Neural cell (in vitro differentiated cells): ENCODE data around the gene PACS1.

Experiments used
- EP300 ChIP-seq: fragments of 450-650 bp; conservative IDR thresholded peaks from 2 replicates; pipeline ENCODE4 v1.6.1; 2014; ENCODE audit warnings: antibody characterized with exemption, mild to moderate bottlenecking, moderate library complexity; ENCODE audit not compliant: poor library complexity, severe bottlenecking
- POLR2AphosphoS5 ChIP-seq: IDR thresholded peaks from 2 replicates; pipeline ENCODE4 v1.6.1; 2012
- RAD21 ChIP-seq: fragments of 450-650 bp; conservative IDR thresholded peaks from 2 replicates; pipeline ENCODE4 v1.6.1; 2014; ENCODE audit warnings: antibody characterized with exemption, mild to moderate bottlenecking, moderate library complexity
- SMC3 ChIP-seq: fragments of 450-650 bp; conservative IDR thresholded peaks from 2 replicates; pipeline ENCODE4 v1.6.1; 2014; ENCODE audit warnings: antibody characterized with exemption, mild to moderate bottlenecking, moderate library complexity; ENCODE audit not compliant: poor library complexity
- TF ChIP-seq, protein P1 (sequence below): fragments of 450-650 bp; IDR thresholded peaks from 2 replicates; pipeline ENCODE4 v1.5.1; 2014; ENCODE audit warnings: antibody characterized with exemption, mild to moderate bottlenecking, moderate library complexity; ENCODE audit not compliant: poor library complexity, severe bottlenecking
- TF ChIP-seq, protein P2 (sequence below): IDR thresholded peaks from 2 replicates; pipeline ENCODE4 v1.6.1; 2012; ENCODE audit warnings: borderline replicate concordance

DNA sequence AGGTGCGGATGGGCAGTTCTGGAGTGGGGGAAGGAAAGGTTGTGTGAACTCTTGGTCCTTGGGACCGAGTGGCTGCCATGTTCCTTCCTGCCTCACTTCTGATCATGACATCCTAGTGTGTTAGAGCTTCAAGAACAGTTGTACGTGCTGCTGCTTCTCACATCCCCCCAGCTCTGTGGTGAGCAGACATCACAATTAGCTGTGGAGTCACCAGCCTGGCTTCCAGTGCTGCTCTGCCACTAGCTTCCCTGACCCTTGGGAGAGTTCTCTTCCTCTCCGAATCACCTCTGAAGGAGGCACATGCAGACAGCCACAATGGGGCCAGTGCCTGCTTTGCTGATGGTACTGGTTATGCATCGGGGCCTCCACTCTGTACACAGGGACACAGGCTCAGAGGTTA lies 192.1 kb downstream of the PACS1 start:
- TF ChIP-seq, protein P1, sequence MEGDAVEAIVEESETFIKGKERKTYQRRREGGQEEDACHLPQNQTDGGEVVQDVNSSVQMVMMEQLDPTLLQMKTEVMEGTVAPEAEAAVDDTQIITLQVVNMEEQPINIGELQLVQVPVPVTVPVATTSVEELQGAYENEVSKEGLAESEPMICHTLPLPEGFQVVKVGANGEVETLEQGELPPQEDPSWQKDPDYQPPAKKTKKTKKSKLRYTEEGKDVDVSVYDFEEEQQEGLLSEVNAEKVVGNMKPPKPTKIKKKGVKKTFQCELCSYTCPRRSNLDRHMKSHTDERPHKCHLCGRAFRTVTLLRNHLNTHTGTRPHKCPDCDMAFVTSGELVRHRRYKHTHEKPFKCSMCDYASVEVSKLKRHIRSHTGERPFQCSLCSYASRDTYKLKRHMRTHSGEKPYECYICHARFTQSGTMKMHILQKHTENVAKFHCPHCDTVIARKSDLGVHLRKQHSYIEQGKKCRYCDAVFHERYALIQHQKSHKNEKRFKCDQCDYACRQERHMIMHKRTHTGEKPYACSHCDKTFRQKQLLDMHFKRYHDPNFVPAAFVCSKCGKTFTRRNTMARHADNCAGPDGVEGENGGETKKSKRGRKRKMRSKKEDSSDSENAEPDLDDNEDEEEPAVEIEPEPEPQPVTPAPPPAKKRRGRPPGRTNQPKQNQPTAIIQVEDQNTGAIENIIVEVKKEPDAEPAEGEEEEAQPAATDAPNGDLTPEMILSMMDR, result no peak
- TF ChIP-seq RAD21 (no peak), EP300 (no peak), POLR2AphosphoS5 (no peak), SMC3 (no peak)
- TF ChIP-seq, protein P2, sequence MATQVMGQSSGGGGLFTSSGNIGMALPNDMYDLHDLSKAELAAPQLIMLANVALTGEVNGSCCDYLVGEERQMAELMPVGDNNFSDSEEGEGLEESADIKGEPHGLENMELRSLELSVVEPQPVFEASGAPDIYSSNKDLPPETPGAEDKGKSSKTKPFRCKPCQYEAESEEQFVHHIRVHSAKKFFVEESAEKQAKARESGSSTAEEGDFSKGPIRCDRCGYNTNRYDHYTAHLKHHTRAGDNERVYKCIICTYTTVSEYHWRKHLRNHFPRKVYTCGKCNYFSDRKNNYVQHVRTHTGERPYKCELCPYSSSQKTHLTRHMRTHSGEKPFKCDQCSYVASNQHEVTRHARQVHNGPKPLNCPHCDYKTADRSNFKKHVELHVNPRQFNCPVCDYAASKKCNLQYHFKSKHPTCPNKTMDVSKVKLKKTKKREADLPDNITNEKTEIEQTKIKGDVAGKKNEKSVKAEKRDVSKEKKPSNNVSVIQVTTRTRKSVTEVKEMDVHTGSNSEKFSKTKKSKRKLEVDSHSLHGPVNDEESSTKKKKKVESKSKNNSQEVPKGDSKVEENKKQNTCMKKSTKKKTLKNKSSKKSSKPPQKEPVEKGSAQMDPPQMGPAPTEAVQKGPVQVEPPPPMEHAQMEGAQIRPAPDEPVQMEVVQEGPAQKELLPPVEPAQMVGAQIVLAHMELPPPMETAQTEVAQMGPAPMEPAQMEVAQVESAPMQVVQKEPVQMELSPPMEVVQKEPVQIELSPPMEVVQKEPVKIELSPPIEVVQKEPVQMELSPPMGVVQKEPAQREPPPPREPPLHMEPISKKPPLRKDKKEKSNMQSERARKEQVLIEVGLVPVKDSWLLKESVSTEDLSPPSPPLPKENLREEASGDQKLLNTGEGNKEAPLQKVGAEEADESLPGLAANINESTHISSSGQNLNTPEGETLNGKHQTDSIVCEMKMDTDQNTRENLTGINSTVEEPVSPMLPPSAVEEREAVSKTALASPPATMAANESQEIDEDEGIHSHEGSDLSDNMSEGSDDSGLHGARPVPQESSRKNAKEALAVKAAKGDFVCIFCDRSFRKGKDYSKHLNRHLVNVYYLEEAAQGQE, result no peak
